CD4-positive, alpha-beta memory T cell (primary cell): ENCODE data around the gene PSPH. TPM values are rescaled to one million over a fixed set of nuclear protein-coding genes. Genes with fewer than 3 reads are reported as not detected.
"Not testable (repeated sequence)": the region's sequence is repeated elsewhere in the genome, so short reads cannot be mapped to it uniquely, and the experiment has no call there.

ENCODE experiments used
- CTCF ChIA-PET: fragments of 350-600 bp; sonication (Branson Sonifier 250); formaldehyde crosslinking; loops from one replicate; lab custom pipeline; 2021; ENCODE audit warnings: inconsistent platforms; ENCODE audit not compliant: partially characterized antibody; lab: Charles Lee
- POLR2A ChIA-PET: fragments of 350-600 bp; sonication (Branson Sonifier 250); formaldehyde crosslinking; loops from one replicate; lab custom pipeline; 2021; ENCODE audit not compliant: partially characterized antibody; lab: Charles Lee
- DNase-seq, 5 donors: peaks; one replicate each; pipeline versions ENCODE4 v3.0.0 to v3.0.0-alpha.2; 2020 to 2022; ENCODE audit warnings: mixed read lengths in 1 of 5
- H3K27ac ChIP-seq: one replicate; pipeline ENCODE4 v1.7.0; 2013; ENCODE audit warnings: low read depth, low read length
- H3K27me3 ChIP-seq: 2 replicates; pipeline ENCODE4 v1.7.0; 2013; ENCODE audit warnings: mild to moderate bottlenecking, low read length, moderate library complexity; ENCODE audit not compliant: insufficient read depth
- H3K36me3 ChIP-seq: 2 replicates; pipeline ENCODE4 v1.7.0; 2013; ENCODE audit warnings: mild to moderate bottlenecking, low read length, moderate library complexity; ENCODE audit not compliant: insufficient read depth
- H3K4me1 ChIP-seq: 2 replicates; pipeline ENCODE4 v1.7.0; 2013; ENCODE audit warnings: mild to moderate bottlenecking, low read length, moderate library complexity; ENCODE audit not compliant: insufficient read depth
- H3K4me3 ChIP-seq, 2 donors: one replicate each; pipeline ENCODE4 v1.7.0; 2013; ENCODE audit warnings: low read length in 2 of 2, mild to moderate bottlenecking in 1 of 2
- H3K9me3 ChIP-seq, 2 donors: one replicate each; pipeline ENCODE4 v1.7.0; 2013; ENCODE audit warnings: low read length in 2 of 2, control low read depth in 1 of 2; ENCODE audit not compliant: control insufficient read depth in 1 of 2
- H3K27ac Mint-ChIP-seq, 7 donors: one replicate each; pipeline ENCODE4 v1.8.0; 2020 to 2021; ENCODE audit warnings: mixed read lengths in 7 of 7, mild to moderate bottlenecking in 6 of 7, inconsistent platforms in 3 of 7, moderate library complexity in 3 of 7
- H3K27me3 Mint-ChIP-seq, 2 donors: one replicate each; pipeline ENCODE4 v1.8.0; 2020 to 2021; ENCODE audit warnings: mixed read lengths in 2 of 2
- H3K36me3 Mint-ChIP-seq, 2 donors: one replicate each; pipeline ENCODE4 v1.8.0; 2020 to 2021; ENCODE audit warnings: mixed read lengths in 2 of 2, inconsistent platforms in 1 of 2, mild to moderate bottlenecking in 1 of 2
- H3K4me1 Mint-ChIP-seq, 4 donors: one replicate each; pipeline ENCODE4 v1.8.0; 2020 to 2021; ENCODE audit warnings: mixed read lengths in 4 of 4, mild to moderate bottlenecking in 1 of 4
- H3K4me3 Mint-ChIP-seq, 8 donors: one replicate each; pipeline ENCODE4 v1.8.0; 2020 to 2021; ENCODE audit warnings: mixed read lengths in 8 of 8, mild to moderate bottlenecking in 7 of 8, moderate library complexity in 6 of 8, inconsistent platforms in 3 of 8
- H3K9me3 Mint-ChIP-seq, 8 donors: one replicate each; pipeline ENCODE4 v1.8.0; 2020 to 2021; ENCODE audit warnings: mixed read lengths in 8 of 8, mild to moderate bottlenecking in 5 of 8, inconsistent platforms in 3 of 8, moderate library complexity in 1 of 8
- intact Hi-C: fragments of 100-400 bp; cut with micrococcal nuclease; formaldehyde crosslinking; loops from one replicate; pipeline ENCODE4 v1.15.1; 2023
- polyA plus RNA-seq, 2 donors: library from polyadenylated mRNA; unstranded; fragments of 300-500 nt; fragmentation: Illumina TruSeq; gene quantifications; one replicate each; pipeline ENCODE4 v1.2.3, GENCODE V29; 2021
- total RNA-seq, 2 experiments: library from RNA; stranded (reverse); gene quantifications; one replicate each; pipeline ENCODE4 v1.2.3, GENCODE V29; 2021

PSPH gene
- total and polyA plus RNA-seq, 4 experiments from 2014 or later = 2.1 to 8.0 (median 4.2) TPM

DNA sequence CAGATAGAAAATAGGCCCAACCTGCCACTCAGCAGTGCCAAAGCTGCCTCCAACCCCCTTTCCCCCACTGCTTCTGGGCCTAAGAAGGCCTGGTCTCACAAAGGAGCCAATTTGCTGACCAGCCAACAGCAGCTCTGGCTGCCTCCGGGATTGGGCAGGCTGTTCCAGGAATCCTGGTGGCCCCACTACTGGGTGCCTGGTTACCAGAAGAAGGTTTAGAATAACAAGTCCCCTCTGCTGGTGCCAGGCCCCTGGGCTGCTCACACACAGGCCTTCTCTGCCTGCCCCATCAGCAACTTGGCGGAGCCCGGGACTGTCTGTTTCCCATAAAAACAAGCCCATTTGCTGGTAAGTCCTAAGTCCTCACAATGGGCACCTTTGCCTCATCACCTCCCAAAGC lies 40.3 kb upstream of the PSPH start:
- Histone ChIP-seq H3K4me3 (no peak overlapping the region), H3K27ac (no peak overlapping the region), H3K36me3 (peaks cover 3% of the 10 kb centered on the region), H3K27me3 (no peaks in the 10 kb centered on the region), H3K4me1 (no peaks in the 10 kb centered on the region), H3K9me3 (no peaks in the 10 kb centered on the region)
- H3K36me3 Mint-ChIP-seq = peaks cover 7 to 11% of the 10 kb centered on the region in 2 donors
- H3K27me3 Mint-ChIP-seq = no peaks in the 10 kb centered on the region
- intact Hi-C loops = no loop called here
- H3K27ac Mint-ChIP-seq = peak overlapping the region in 1 of 7 donors; percentile 74
- DNase-seq = no peak
- H3K4me3 Mint-ChIP-seq = no peak overlapping the region
- no peaks in the 10 kb centered on the region for H3K9me3 Mint-ChIP-seq
- ChIA-PET CTCF (interaction anchor here (1.3 kb wide), 1 partner anchor 17 kb away, joined by 5 read pairs; no protein-coding TSS in a partner anchor), POLR2A (interaction anchor here (1.0 kb wide), 1 partner anchor 19 kb away, joined by 3 read pairs; no protein-coding TSS in a partner anchor)
- H3K4me1 Mint-ChIP-seq = no peaks in the 10 kb centered on the region

DNA sequence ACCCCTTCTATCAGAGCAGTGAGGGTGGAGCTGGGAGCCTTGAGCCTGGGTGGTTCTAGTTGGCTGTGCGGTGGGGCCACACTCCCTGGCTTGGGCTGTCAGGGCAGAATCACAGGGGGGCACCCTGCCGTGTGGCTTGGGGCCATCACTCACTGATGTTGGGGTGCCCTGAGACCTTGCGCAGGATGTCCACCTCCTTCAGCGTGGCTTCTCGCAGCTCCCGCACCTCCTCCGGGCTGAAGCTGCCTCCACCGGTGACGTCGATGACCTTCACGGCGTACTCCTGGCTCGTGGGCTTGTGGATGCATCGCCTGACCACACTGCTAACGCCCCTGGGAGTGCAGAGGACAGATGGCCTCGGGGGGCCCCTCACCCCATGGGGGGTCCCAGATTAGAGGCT lies 36.2 kb upstream of the PSPH start:
- ChIA-PET POLR2A (interaction anchor here (1.0 kb wide), 1 partner anchor 123 kb away, joined by 4 read pairs; no protein-coding TSS in a partner anchor), CTCF (interaction anchor here (1.7 kb wide), 1 partner anchor 12 kb away, joined by 6 read pairs; no protein-coding TSS in a partner anchor)
- no peaks in the 10 kb centered on the region for H3K9me3 Mint-ChIP-seq
- Histone ChIP-seq H3K9me3 (no peaks in the 10 kb centered on the region), H3K4me1 (no peaks in the 10 kb centered on the region), H3K27me3 (no peaks in the 10 kb centered on the region), H3K4me3 (no peak overlapping the region), H3K36me3 (peaks cover 8% of the 10 kb centered on the region), H3K27ac (no peak overlapping the region)
- peaks cover 4 to 19% of the 10 kb centered on the region in 2 donors for H3K36me3 Mint-ChIP-seq
- no peak for DNase-seq
- no peak overlapping the region for H3K4me3 Mint-ChIP-seq
- no peak overlapping the region for H3K27ac Mint-ChIP-seq
- no peaks in the 10 kb centered on the region for H3K27me3 Mint-ChIP-seq
- peaks cover 0 to 4% (median 1%) of the 10 kb centered on the region in 4 donors for H3K4me1 Mint-ChIP-seq
- intact Hi-C loops = no loop called here

- H3K27ac ChIP-seq = no peak overlapping the region
- no peaks in the 10 kb centered on the region for H3K4me1 ChIP-seq
- H3K4me3 Mint-ChIP-seq = no peak overlapping the region
- H3K36me3 ChIP-seq = peaks cover 8% of the 10 kb centered on the region
- no peaks in the 10 kb centered on the region for H3K27me3 ChIP-seq
- POLR2A ChIA-PET = interaction anchor here (1.0 kb wide), 1 partner anchor 123 kb away, joined by 4 read pairs; no protein-coding TSS in a partner anchor
- CTCF ChIA-PET = interaction anchor here (1.7 kb wide), 1 partner anchor 12 kb away, joined by 6 read pairs; no protein-coding TSS in a partner anchor
- H3K9me3 ChIP-seq = no peaks in the 10 kb centered on the region
- peak overlapping the region in 1 of 7 donors; percentile 29 for H3K27ac Mint-ChIP-seq
- intact Hi-C loops = no loop called here
- peaks cover 4 to 23% of the 10 kb centered on the region in 2 donors for H3K36me3 Mint-ChIP-seq
- DNase-seq = no peak
- no peaks in the 10 kb centered on the region for H3K27me3 Mint-ChIP-seq
- H3K9me3 Mint-ChIP-seq = no peaks in the 10 kb centered on the region
- H3K4me1 Mint-ChIP-seq = peaks cover 0 to 4% (median 1%) of the 10 kb centered on the region in 4 donors
- H3K4me3 ChIP-seq = no peak overlapping the region
Measured at GRCh38 chr7:56086761-56087160, 35.5 kb upstream of the PSPH start.

- H3K4me3 Mint-ChIP-seq = no peak overlapping the region
- no peak for DNase-seq
- peaks cover 15 to 39% of the 10 kb centered on the region in 2 donors for H3K36me3 Mint-ChIP-seq
- Histone ChIP-seq H3K4me1 (no peaks in the 10 kb centered on the region), H3K9me3 (no peaks in the 10 kb centered on the region), H3K27me3 (no peaks in the 10 kb centered on the region), H3K36me3 (peaks cover 22% of the 10 kb centered on the region), H3K4me3 (no peak overlapping the region), H3K27ac (no peak overlapping the region)
- peaks cover 0 to 4% (median 1%) of the 10 kb centered on the region in 4 donors for H3K4me1 Mint-ChIP-seq
- ChIA-PET POLR2A (interaction anchor here (1.4 kb wide), 1 partner anchor 23 kb away, joined by 5 read pairs; the partner anchor contains the start of gene CHCHD2), CTCF (interaction anchor here (0.7 to 3.7 kb wide), 4 partner anchors 9 to 828 kb away, joined by 3 to 22 read pairs (median 3); no protein-coding TSS in a partner anchor)
- no peaks in the 10 kb centered on the region for H3K27me3 Mint-ChIP-seq
- H3K9me3 Mint-ChIP-seq = no peaks in the 10 kb centered on the region
- H3K27ac Mint-ChIP-seq = peak overlapping the region in 1 of 7 donors; percentile 59
- intact Hi-C loops = no loop called here
Measured at GRCh38 chr7:56083150-56083785, 32.0 kb upstream of the PSPH start.

- Mint-ChIP-seq H3K27ac (no peak overlapping the region), H3K27me3 (no peaks in the 10 kb centered on the region), H3K36me3 (peaks cover 15 to 42% of the 10 kb centered on the region in 2 donors), H3K4me1 (peaks cover 0 to 4% (median 1%) of the 10 kb centered on the region in 4 donors), H3K9me3 (no peaks in the 10 kb centered on the region), H3K4me3 (peak overlapping the region in 1 of 8 donors; percentile 69)
- DNase-seq = no peak
- H3K4me1 ChIP-seq = no peaks in the 10 kb centered on the region
- H3K27ac ChIP-seq = no peak overlapping the region
- ChIA-PET CTCF (no interaction called here), POLR2A (no interaction called here)
- no peaks in the 10 kb centered on the region for H3K27me3 ChIP-seq
- no peaks in the 10 kb centered on the region for H3K9me3 ChIP-seq
- H3K36me3 ChIP-seq = peaks cover 21% of the 10 kb centered on the region
- intact Hi-C loops = no loop called here
- no peak overlapping the region for H3K4me3 ChIP-seq
Measured at GRCh38 chr7:56081626-56082340, 30.5 kb upstream of the PSPH start.

- H3K9me3 ChIP-seq, H3K4me1 Mint-ChIP-seq, H3K27me3 Mint-ChIP-seq, CTCF ChIA-PET, DNase-seq, H3K4me3 Mint-ChIP-seq, H3K27me3 ChIP-seq, H3K9me3 Mint-ChIP-seq, POLR2A ChIA-PET, H3K4me1 ChIP-seq, H3K4me3 ChIP-seq, intact Hi-C loops, H3K27ac ChIP-seq: not testable (repeated sequence)
- Mint-ChIP-seq H3K36me3 (peaks cover 15 to 44% of the 10 kb centered on the region in 2 donors), H3K27ac (peak overlapping the region in 1 of 7 donors; percentile 62)
- H3K36me3 ChIP-seq = peaks cover 14% of the 10 kb centered on the region
Measured at GRCh38 chr7:56080726-56081435, 29.6 kb upstream of the PSPH start.
